A549 (cell line): Measurements from ENCODE around the gene NIP7. TPM values are rescaled to one million over a fixed set of nuclear protein-coding genes. Genes with fewer than 3 reads are reported as not detected.
A peak's percentile ranks its signal among the peaks of the same experiment; 100 is the strongest.

Experiments
- ATAC-seq, 2 experiments: fragments of 200-7000 bp in 1 of 2; fragments of >200 bp in 1 of 2; cut with Nextera tagmentation in 1 of 2; cut with Tn5 transposase in 1 of 2; 3 replicates each; pipeline versions ENCODE4 v1.8.0 to v1.9.1; 2018 to 2020; ENCODE audit warnings: mild to moderate bottlenecking in 1 of 2, moderate library complexity in 1 of 2
- CTCF ChIA-PET: fragments of 300-600 bp; sonication (Branson Sonifier 250); formaldehyde crosslinking; extraction: SDS; loops from one replicate; lab custom pipeline; 2021; ENCODE audit warnings: antibody characterized with exemption, inconsistent platforms; lab: Yijun Ruan, JAX
- POLR2A ChIA-PET: fragments of 350-600 bp; formaldehyde crosslinking; extraction: SDS; loops from one replicate; lab custom pipeline; 2021; ENCODE audit warnings: antibody characterized with exemption, inconsistent platforms; lab: Yijun Ruan, JAX
- DNase-seq, 2 experiments: peaks; one replicate each; pipeline versions ENCODE4 v3.0.0 to v3.0.0-alpha.2; 2011 to 2016; ENCODE audit warnings: low read depth in 1 of 2, low spot score in 1 of 2
- FAIRE-seq: peaks from 2 replicates; lab custom pipeline; 2011; peaks lifted over from hg19 to GRCh38; lab: Jason Lieb, UNC
- H3K27ac ChIP-seq, 2 experiments: fragments of >200 bp; sonication (Bioruptor Twin); formaldehyde crosslinking; 3 replicates each; pipeline ENCODE4 v1.5.1; 2016 to 2017
- H3K4me1 ChIP-seq: fragments of >200 bp; sonication (Bioruptor Twin); formaldehyde crosslinking; 3 replicates; pipeline ENCODE4 v1.6.1; 2016
- H3K4me2 ChIP-seq: fragments of >200 bp; sonication (Bioruptor Twin); formaldehyde crosslinking; 3 replicates; pipeline ENCODE4 v1.6.1; 2016
- H3K4me3 ChIP-seq: fragments of >200 bp; sonication (Bioruptor Twin); formaldehyde crosslinking; 3 replicates; pipeline ENCODE4 v1.5.1; 2016
- H3K9me3 ChIP-seq: fragments of >200 bp; sonication (Bioruptor Twin); formaldehyde crosslinking; 3 replicates; pipeline ENCODE4 v1.6.1; 2016
- BHLHE40 ChIP-seq: IDR thresholded peaks from 2 replicates; pipeline ENCODE4 v1.6.1; 2012; ENCODE audit warnings: low read depth, low read length, inconsistent platforms
- CBX2 ChIP-seq: fragments of 200-600 bp; sonication (generic); IDR thresholded peaks from 2 replicates; pipeline ENCODE4 v1.6.1; 2016; ENCODE audit warnings: low read depth, mild to moderate bottlenecking, borderline replicate concordance
- CEBPB ChIP-seq, 2 experiments: fragments of >200 bp in 1 of 2; sonication (Bioruptor Twin) in 1 of 2; formaldehyde crosslinking in 1 of 2; IDR thresholded peaks; 2 replicates each; pipeline ENCODE4 v1.6.1; 2012 to 2016
- EHMT2 ChIP-seq: fragments of 200-600 bp; sonication (generic); IDR thresholded peaks from 2 replicates; pipeline ENCODE4 v1.6.1; 2016; ENCODE audit warnings: antibody characterized with exemption, low read depth, mild to moderate bottlenecking, moderate library complexity
- FOSB ChIP-seq: fragments of 250-450 bp; sonication (Bioruptor Pico); IDR thresholded peaks from 2 replicates; pipeline ENCODE4 v1.5.0; 2020; ENCODE audit warnings: mild to moderate bottlenecking, moderate library complexity
- FOXS1 ChIP-seq: fragments of 250-450 bp; sonication (Bioruptor Pico); IDR thresholded peaks from 2 replicates; pipeline ENCODE4 v1.5.0; 2020; ENCODE audit warnings: mild to moderate bottlenecking, moderate library complexity
- HDAC2 ChIP-seq: fragments of 200-600 bp; sonication (generic); IDR thresholded peaks from 2 replicates; pipeline ENCODE4 v1.6.1; 2016
- HEYL ChIP-seq: fragments of 250-450 bp; sonication (Bioruptor Pico); IDR thresholded peaks from 2 replicates; pipeline ENCODE4 v1.8.0; 2021; ENCODE audit warnings: mild to moderate bottlenecking, moderate library complexity
- HOXB5 ChIP-seq: fragments of 250-450 bp; sonication (Bioruptor Pico); IDR thresholded peaks from 2 replicates; pipeline ENCODE4 v1.5.0; 2020; ENCODE audit warnings: mild to moderate bottlenecking, moderate library complexity
- JUNB ChIP-seq: fragments of >200 bp; sonication (Bioruptor Twin); formaldehyde crosslinking; IDR thresholded peaks from 2 replicates; pipeline ENCODE4 v1.6.1; 2016
- KDM1A ChIP-seq: fragments of 200-600 bp; sonication (generic); IDR thresholded peaks from 2 replicates; pipeline ENCODE4 v1.6.1; 2016; ENCODE audit warnings: low read depth, mild to moderate bottlenecking
- KDM5A ChIP-seq: fragments of 200-600 bp; sonication (generic); IDR thresholded peaks from 2 replicates; pipeline ENCODE4 v1.6.1; 2016; ENCODE audit warnings: antibody characterized with exemption, mild to moderate bottlenecking
- MAFK ChIP-seq: fragments of 450-650 bp; IDR thresholded peaks from 2 replicates; pipeline ENCODE4 v1.6.1; 2014; ENCODE audit not compliant: partially characterized antibody
- MAZ ChIP-seq: fragments of 150-350 bp; IDR thresholded peaks from 2 replicates; pipeline ENCODE4 v1.6.1; 2014; ENCODE audit warnings: antibody characterized with exemption, low read depth, low read length, borderline replicate concordance
- MYC ChIP-seq: IDR thresholded peaks from 2 replicates; pipeline ENCODE4 v1.6.1; 2012; ENCODE audit warnings: mild to moderate bottlenecking, inconsistent platforms, low read length, improper control_type of control experiment, borderline replicate concordance
- NR3C1 ChIP-seq: fragments of >200 bp; sonication (Bioruptor Twin); formaldehyde crosslinking; IDR thresholded peaks from 3 replicates; pipeline ENCODE4 v1.6.1; 2017
- PHF8 ChIP-seq: fragments of 200-600 bp; sonication (generic); IDR thresholded peaks from 2 replicates; pipeline ENCODE4 v1.6.1; 2016; ENCODE audit warnings: low read depth, mild to moderate bottlenecking, antibody characterized with exemption, moderate library complexity, borderline replicate concordance
- RARB ChIP-seq: fragments of 250-450 bp; sonication (Bioruptor Pico); IDR thresholded peaks from 2 replicates; pipeline ENCODE4 v1.8.0; 2021; ENCODE audit warnings: mild to moderate bottlenecking, moderate library complexity
- SMC3 ChIP-seq: fragments of >200 bp; sonication (Bioruptor Twin); formaldehyde crosslinking; IDR thresholded peaks from 3 replicates; pipeline ENCODE4 v1.6.1; 2018; ENCODE audit warnings: inconsistent platforms
- SREBF2 ChIP-seq: fragments of 450-650 bp; IDR thresholded peaks from 2 replicates; pipeline ENCODE4 v1.6.1; 2014; ENCODE audit warnings: mild to moderate bottlenecking, moderate library complexity
- TFCP2L1 ChIP-seq: fragments of 250-450 bp; sonication (Bioruptor Pico); IDR thresholded peaks from 2 replicates; pipeline ENCODE4 v1.5.0; 2021; ENCODE audit warnings: mild to moderate bottlenecking
- ZNF302 ChIP-seq: fragments of 250-450 bp; sonication (Bioruptor Pico); IDR thresholded peaks from 2 replicates; pipeline ENCODE4 v1.9.0; 2021; ENCODE audit warnings: inconsistent platforms, mild to moderate bottlenecking, moderate library complexity
- WGBS: methylation state at CpG from one replicate; pipeline ENCODE4 v1.1.6; 2017; ENCODE audit errors: missing lambda C conversion rate; 5-methylcytosine and 5-hydroxymethylcytosine counted together
- polyA plus RNA-seq, 4 experiments: library from polyadenylated mRNA; depleted of rRNA in 3 of 4; stranded (reverse); fragments of >200 nt; fragmentation: RNase III in 1 of 4; extraction: RNeasy Plus Mini Kit Qiagen cat#74134 plus additional on column Dnase treatment in 1 of 4; gene quantifications; 2 replicates in 3 of 4; 3 replicates in 1 of 4; pipeline ENCODE4 v1.2.3, GENCODE V29; 2011 to 2017
- TF ChIP-seq, protein P1 (sequence below): IDR thresholded peaks from 2 replicates; pipeline ENCODE4 v1.6.1; 2012; ENCODE audit warnings: low read depth, borderline replicate concordance
- TF ChIP-seq, protein P2 (sequence below): fragments of >200 bp; sonication (Bioruptor Twin); formaldehyde crosslinking; IDR thresholded peaks from 2 replicates; pipeline ENCODE4 v1.6.1; 2016
- TF ChIP-seq, protein P3 (sequence below): fragments of 250-450 bp; sonication (Bioruptor Pico); IDR thresholded peaks from 2 replicates; pipeline ENCODE4 v1.5.0; 2021; ENCODE audit warnings: mild to moderate bottlenecking, moderate library complexity, borderline replicate concordance

Gene NIP7
- polyA plus RNA-seq, 2 of the 4 experiments (the other 2 are of a cell fraction) = 23.0 to 55.9 TPM

DNA sequence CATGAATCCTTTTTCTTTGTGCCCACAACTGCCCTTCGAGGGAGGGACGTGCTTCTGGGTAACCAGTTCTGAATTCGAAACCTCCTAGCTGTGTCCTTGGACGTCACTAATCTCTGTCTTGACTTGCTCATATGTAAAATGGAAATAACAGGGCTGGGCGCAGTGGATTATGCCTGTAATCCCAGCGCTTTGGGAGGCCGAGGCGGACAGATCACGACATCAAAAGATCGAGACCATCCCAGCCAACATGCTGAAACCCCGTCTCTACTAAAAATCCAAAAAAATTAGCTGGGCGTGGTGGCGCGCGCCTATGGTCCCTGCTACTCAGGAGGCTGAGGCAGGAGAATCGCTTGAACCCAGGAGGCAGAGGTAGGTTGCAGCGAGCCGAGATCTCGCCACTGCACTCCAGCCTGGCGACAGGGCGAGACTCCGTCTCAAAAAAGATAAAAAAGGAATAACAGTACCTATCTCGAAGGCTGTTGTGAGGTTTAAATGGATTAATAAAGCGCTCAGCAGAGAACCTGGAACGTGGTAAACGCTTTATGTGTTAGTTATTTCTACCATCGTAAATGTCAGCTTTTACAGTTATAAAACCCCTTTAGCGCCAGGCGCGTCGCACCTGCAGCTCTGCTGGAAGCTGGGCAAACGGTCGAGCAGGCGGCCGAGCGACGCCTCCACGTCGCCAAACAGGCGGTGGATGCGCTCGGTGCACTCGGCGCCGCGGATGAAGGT lies 849 bp upstream of the NIP7 start:
- Histone ChIP-seq H3K9me3 (no peaks in the 10 kb centered on the region), H3K27ac (peak overlapping the region; percentile 85 to 94), H3K4me3 (peak overlapping the region; percentile 74), H3K4me1 (peaks cover 19% of the 10 kb centered on the region; the same call in 2 of the 3 replicates), H3K4me2 (peak overlapping the region; percentile 91)
- WGBS = 26% methylated on average over 46 of the region's 46 CpGs
- TF ChIP-seq PHF8 (no peak), HDAC2 (no peak), SREBF2 (no peak), FOXS1 (CRISPR knock-in tag) (no peak), FOSB (CRISPR knock-in tag) (no peak), NR3C1 (no peak), BHLHE40 (no peak), MYC (no peak), MAFK (no peak), RARB (CRISPR knock-in tag) (no peak), KDM1A (no peak), HOXB5 (no peak), MAZ (no peak), ZNF302 (no peak), KDM5A (no peak)
- TF ChIP-seq, protein P1, sequence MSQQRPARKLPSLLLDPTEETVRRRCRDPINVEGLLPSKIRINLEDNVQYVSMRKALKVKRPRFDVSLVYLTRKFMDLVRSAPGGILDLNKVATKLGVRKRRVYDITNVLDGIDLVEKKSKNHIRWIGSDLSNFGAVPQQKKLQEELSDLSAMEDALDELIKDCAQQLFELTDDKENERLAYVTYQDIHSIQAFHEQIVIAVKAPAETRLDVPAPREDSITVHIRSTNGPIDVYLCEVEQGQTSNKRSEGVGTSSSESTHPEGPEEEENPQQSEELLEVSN = no peak
- TF ChIP-seq, protein P2, sequence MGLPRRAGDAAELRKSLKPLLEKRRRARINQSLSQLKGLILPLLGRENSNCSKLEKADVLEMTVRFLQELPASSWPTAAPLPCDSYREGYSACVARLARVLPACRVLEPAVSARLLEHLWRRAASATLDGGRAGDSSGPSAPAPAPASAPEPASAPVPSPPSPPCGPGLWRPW = no peak
- TF ChIP-seq, protein P3, sequence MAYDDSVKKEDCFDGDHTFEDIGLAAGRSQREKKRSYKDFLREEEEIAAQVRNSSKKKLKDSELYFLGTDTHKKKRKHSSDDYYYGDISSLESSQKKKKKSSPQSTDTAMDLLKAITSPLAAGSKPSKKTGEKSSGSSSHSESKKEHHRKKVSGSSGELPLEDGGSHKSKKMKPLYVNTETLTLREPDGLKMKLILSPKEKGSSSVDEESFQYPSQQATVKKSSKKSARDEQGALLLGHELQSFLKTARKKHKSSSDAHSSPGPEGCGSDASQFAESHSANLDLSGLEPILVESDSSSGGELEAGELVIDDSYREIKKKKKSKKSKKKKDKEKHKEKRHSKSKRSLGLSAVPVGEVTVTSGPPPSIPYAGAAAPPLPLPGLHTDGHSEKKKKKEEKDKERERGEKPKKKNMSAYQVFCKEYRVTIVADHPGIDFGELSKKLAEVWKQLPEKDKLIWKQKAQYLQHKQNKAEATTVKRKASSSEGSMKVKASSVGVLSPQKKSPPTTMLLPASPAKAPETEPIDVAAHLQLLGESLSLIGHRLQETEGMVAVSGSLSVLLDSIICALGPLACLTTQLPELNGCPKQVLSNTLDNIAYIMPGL (CRISPR knock-in tag) = no peak
- DNase-seq (no peak), ATAC-seq (no peak; a peak in 1 of 6 replicates), FAIRE-seq (no peak)
- ChIA-PET POLR2A (interaction anchor here (0.6 kb wide), 1 partner anchor 158 kb away, joined by 3 read pairs; no protein-coding TSS in a partner anchor), CTCF (interaction anchor here (0.6 to 5.0 kb wide), 8 partner anchors 9 to 396 kb away, joined by 3 to 44 read pairs (median 4); partner anchors contain the start of gene PDF)

DNA sequence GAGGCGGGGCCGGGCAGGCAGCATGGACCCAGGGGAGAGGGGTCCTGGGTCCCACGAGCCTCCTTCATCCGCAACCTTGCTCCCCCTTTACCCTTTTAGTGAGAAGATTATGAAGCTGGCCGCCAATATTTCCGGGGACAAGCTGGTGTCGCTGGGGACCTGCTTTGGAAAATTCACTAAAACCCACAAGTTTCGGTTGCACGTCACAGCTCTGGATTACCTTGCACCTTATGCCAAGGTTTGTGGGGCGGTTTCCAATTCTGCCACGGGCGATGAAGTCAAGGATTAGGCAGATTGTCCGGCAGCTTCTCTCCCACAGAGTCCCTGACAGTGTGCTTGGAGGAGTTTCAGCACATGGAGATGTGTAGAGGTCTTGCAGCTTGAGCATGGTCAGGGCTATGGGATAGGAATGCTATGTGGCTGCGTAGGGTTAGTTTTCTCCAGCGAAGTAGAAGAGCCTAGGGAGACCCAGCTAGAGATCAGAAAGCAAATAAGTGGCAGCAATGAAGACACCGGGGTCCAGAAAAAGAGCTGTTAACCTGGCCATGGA lies 598 bp downstream of the NIP7 start:
- CTCF ChIA-PET = interaction anchor here (0.6 to 2.8 kb wide), 11 partner anchors 8 to 811 kb away, joined by 3 to 7 read pairs (median 3); no protein-coding TSS in a partner anchor

More for the DNA sequence above, 598 bp downstream of the NIP7 start:
- FAIRE-seq (no peak), DNase-seq (no peak), ATAC-seq (peak in 1 of 2 experiments; percentile 11; a peak in 3 of 6 replicates)
- peak overlapping the region; percentile 85 to 94 for H3K27ac ChIP-seq
- peak overlapping the region; percentile 84 for H3K4me2 ChIP-seq
- peak overlapping the region; percentile 74 for H3K4me3 ChIP-seq
- no peaks in the 10 kb centered on the region for H3K9me3 ChIP-seq
- 2% methylated on average over 16 of the region's 16 CpGs for WGBS
- H3K4me1 ChIP-seq = peaks cover 19% of the 10 kb centered on the region; the same call in 2 of the 3 replicates
- TF ChIP-seq KDM5A = no peak
- no peak for TF ChIP-seq CEBPB (IDR thresholded peaks at IDR 0.05)
- no peak for TF ChIP-seq CBX2
- no peak for TF ChIP-seq RARB (CRISPR knock-in tag)
- TF ChIP-seq SMC3 = no peak
- TF ChIP-seq, protein P2 = no peak
- no peak for TF ChIP-seq JUNB
- TF ChIP-seq TFCP2L1 (CRISPR knock-in tag) = no peak
- TF ChIP-seq HOXB5 = no peak
- TF ChIP-seq EHMT2 = no peak
- no peak for TF ChIP-seq BHLHE40
- TF ChIP-seq HEYL (CRISPR knock-in tag) = no peak
- TF ChIP-seq ZNF302 = no peak
- TF ChIP-seq, all 56 proteins: peak for 0
- POLR2A ChIA-PET = interaction anchor here (0.6 kb wide), 1 partner anchor 270 kb away, joined by 3 read pairs; no protein-coding TSS in a partner anchor
